PFSK-1 (cell line): Measurements from ENCODE around the gene KIF7.

Experiments used
- POLR2AphosphoS5 ChIP-seq: IDR thresholded peaks from 2 replicates; pipeline ENCODE4 v1.6.1; 2012; ENCODE audit warnings: low read depth, mild to moderate bottlenecking, control low read depth, low read length, moderate library complexity
- REST ChIP-seq, 2 experiments: IDR thresholded peaks; 2 replicates each; pipeline versions ENCODE4 v1.6.1 to v1.8.0; 2011 to 2012; ENCODE audit warnings: low read depth in 2 of 2, low read length in 2 of 2, control low read depth in 1 of 2, inconsistent platforms in 1 of 2, mild to moderate bottlenecking in 1 of 2, moderate library complexity in 1 of 2; ENCODE audit not compliant: insufficient read depth in 1 of 2
- SIN3A ChIP-seq: IDR thresholded peaks from 2 replicates; pipeline ENCODE4 v1.6.1; 2012; ENCODE audit warnings: mild to moderate bottlenecking, low read length, moderate library complexity, borderline replicate concordance; ENCODE audit not compliant: insufficient read depth

- TF ChIP-seq POLR2AphosphoS5, result no peak
- TF ChIP-seq REST (IDR thresholded peaks at IDR 0.05; ENCODE audit: insufficient read depth in 1 of 2, low read depth in 2 of 2, low read length in 2 of 2), result no peak
- TF ChIP-seq SIN3A, result no peak
These were observed 62.2 kb downstream of the KIF7 start for GRCh38 chr15:89593018-89593417.
